Panc1 (cell line): ENCODE data around the gene RPS6KA4. TPM values are rescaled to one million over a fixed set of nuclear protein-coding genes. Genes with fewer than 3 reads are reported as not detected.

Experiments used
- ATAC-seq: fragments of 200-7000 bp; cut with Tn5 transposase; 2 replicates; pipeline ENCODE4 v1.9.1; 2020; ENCODE audit warnings: mild to moderate bottlenecking, moderate library complexity
- BruUV-seq: library from RNA; stranded (reverse); fragments of 400-500 nt; replicated peaks from 2 replicates; lab custom pipeline; 2021; lab: Mats Ljungman, UMichigan
- CTCF ChIA-PET: fragments of 300-600 bp; sonication (Branson Sonifier 250); formaldehyde crosslinking; loops from one replicate; lab custom pipeline; 2022; ENCODE audit warnings: antibody characterized with exemption; lab: Charles Lee
- POLR2A ChIA-PET: fragments of 300-600 bp; sonication (Branson Sonifier 250); formaldehyde crosslinking; loops from one replicate; lab custom pipeline; 2022; ENCODE audit warnings: antibody characterized with exemption; lab: Charles Lee
- DNase-seq: peaks from one replicate; pipeline ENCODE4 v3.0.0-alpha.2; 2010; ENCODE audit warnings: low read depth, low spot score
- H3K27ac ChIP-seq: 2 replicates; pipeline ENCODE4 v1.5.1; 2011; ENCODE audit warnings: mild to moderate bottlenecking, low read length, inconsistent platforms
- H3K27me3 ChIP-seq: fragments of 200-500 bp; sonication (Bioruptor generic); 2 replicates; pipeline ENCODE4 v1.6.0; 2014; ENCODE audit warnings: low read length, inconsistent platforms; ENCODE audit not compliant: control insufficient read depth, insufficient read depth
- H3K36me3 ChIP-seq: fragments of 200-500 bp; sonication (Bioruptor generic); 2 replicates; pipeline ENCODE4 v1.5.1; 2014; ENCODE audit warnings: inconsistent platforms, mild to moderate bottlenecking, low read length, moderate library complexity; ENCODE audit not compliant: control insufficient read depth, insufficient read depth
- H3K4me1 ChIP-seq: 2 replicates; pipeline ENCODE4 v1.5.1; 2011; ENCODE audit warnings: inconsistent platforms, mild to moderate bottlenecking, low read length, moderate library complexity; ENCODE audit not compliant: control insufficient read depth, insufficient read depth
- H3K4me3 ChIP-seq, 2 experiments: 2 replicates each; pipeline ENCODE4 v1.5.1; 2011 to 2012; ENCODE audit warnings: low read depth in 2 of 2, low read length in 2 of 2, mild to moderate bottlenecking in 2 of 2, inconsistent platforms in 1 of 2, moderate library complexity in 1 of 2
- H3K9me3 ChIP-seq: fragments of 200-500 bp; sonication (Bioruptor generic); 2 replicates; pipeline ENCODE4 v1.5.1; 2014; ENCODE audit warnings: low read depth, mild to moderate bottlenecking, inconsistent platforms, low read length, moderate library complexity; ENCODE audit not compliant: control insufficient read depth, insufficient read depth
- CTCF ChIP-seq: fragments of 450-650 bp; IDR thresholded peaks from 2 replicates; pipeline ENCODE4 v1.5.1; 2017; ENCODE audit warnings: mild to moderate bottlenecking
- POLR2AphosphoS5 ChIP-seq: IDR thresholded peaks from 2 replicates; pipeline ENCODE4 v1.6.1; 2012; ENCODE audit warnings: mild to moderate bottlenecking, low read depth, low read length, moderate library complexity
- REST ChIP-seq, 2 experiments: IDR thresholded peaks; 2 replicates each; pipeline ENCODE4 v1.6.1; 2011 to 2012; ENCODE audit warnings: low read depth in 2 of 2, control low read depth in 1 of 2, low read length in 1 of 2, mild to moderate bottlenecking in 1 of 2, moderate library complexity in 1 of 2; ENCODE audit not compliant: insufficient read depth in 1 of 2
- SIN3A ChIP-seq: IDR thresholded peaks from 2 replicates; pipeline ENCODE4 v1.6.1; 2012; ENCODE audit warnings: low read depth, mild to moderate bottlenecking, low read length, moderate library complexity, borderline replicate concordance; ENCODE audit not compliant: insufficient read depth
- TCF7L2 ChIP-seq: IDR thresholded peaks from 2 replicates; pipeline ENCODE4 v1.6.1; 2011; ENCODE audit warnings: mild to moderate bottlenecking, low read depth, low read length, inconsistent platforms
- in situ Hi-C: cut with HindIII; loops from 2 replicates; pipeline ENCODE4 v1.10.0; 2016; ENCODE audit warnings: low sequenced_read_pairs, low pct_unique_long_range_greater_than_20kb
- intact Hi-C: fragments of 100-400 bp; cut with micrococcal nuclease; formaldehyde crosslinking; loops from one replicate; pipeline ENCODE4 v1.10.0; 2022; ENCODE audit not compliant: unreplicated experiment
- total RNA-seq: library from RNA; stranded (reverse); gene quantifications from one replicate; pipeline ENCODE4 v1.2.1, GENCODE V29; 2021; ENCODE audit not compliant: unreplicated experiment

Gene RPS6KA4
- total RNA-seq, 1 experiment from 2014 or later, result 74.0 TPM

DNA sequence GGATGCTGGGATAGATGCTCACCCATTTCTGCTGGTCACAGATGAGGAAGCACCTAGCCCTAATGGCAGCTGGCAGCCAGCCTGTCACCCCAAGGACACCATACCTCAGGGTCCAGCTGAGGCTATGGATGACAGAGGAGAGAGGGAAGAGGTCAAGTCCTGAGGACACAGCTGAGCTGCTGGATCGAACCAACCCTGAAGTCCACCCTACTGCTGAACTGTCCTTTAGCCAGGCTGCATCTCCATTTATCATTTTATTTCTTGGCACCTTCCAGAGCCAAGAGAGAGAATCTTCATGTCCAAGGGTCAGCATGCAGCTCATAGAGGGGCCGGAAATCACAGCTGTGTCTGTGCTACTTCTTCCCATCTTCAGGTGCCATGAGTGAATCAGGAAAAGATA is 30.9 kb downstream of the RPS6KA4 start:
- intact Hi-C loops (no loop called here), in situ Hi-C loops (no loop called here)
- no TSS peak for BruUV-seq
- Histone ChIP-seq H3K27me3 (no peaks in the 10 kb centered on the region), H3K4me3 (no peak overlapping the region), H3K9me3 (no peaks in the 10 kb centered on the region), H3K4me1 (peaks cover 6% of the 10 kb centered on the region; the same call in 1 of the 2 replicates), H3K36me3 (no peaks in the 10 kb centered on the region), H3K27ac (no peak overlapping the region)
- ChIA-PET CTCF (interaction anchor here (1.1 kb wide), 1 partner anchor 299 kb away, joined by 3 read pairs; no protein-coding TSS in a partner anchor), POLR2A (no interaction called here)
- ATAC-seq (no peak), DNase-seq (no peak)
- TF ChIP-seq REST (IDR thresholded peaks at IDR 0.05; ENCODE audit: insufficient read depth in 1 of 2, low read depth in 2 of 2, low read length in 1 of 2) (no peak), SIN3A (no peak), POLR2AphosphoS5 (no peak), CTCF (no peak), TCF7L2 (no peak)

- no peak overlapping the region for H3K4me3 ChIP-seq
- no peak for TF ChIP-seq CTCF
- TF ChIP-seq SIN3A, result no peak
- no peak for TF ChIP-seq TCF7L2
- TF ChIP-seq POLR2AphosphoS5, result no peak
- TF ChIP-seq REST (IDR thresholded peaks at IDR 0.05; ENCODE audit: insufficient read depth in 1 of 2, low read depth in 2 of 2, low read length in 1 of 2), result no peak
- no peaks in the 10 kb centered on the region for H3K9me3 ChIP-seq
- no peaks in the 10 kb centered on the region for H3K4me1 ChIP-seq
- BruUV-seq, result no TSS peak
- ATAC-seq (no peak), DNase-seq (no peak)
- ChIA-PET CTCF (interaction anchor here (0.7 to 1.1 kb wide), 2 partner anchors 30 to 298 kb away, joined by 3 to 6 read pairs; no protein-coding TSS in a partner anchor), POLR2A (no interaction called here)
- in situ Hi-C loops, result no loop called here
- intact Hi-C loops, result no loop called here
- no peak overlapping the region for H3K27ac ChIP-seq
- no peaks in the 10 kb centered on the region for H3K27me3 ChIP-seq
- no peaks in the 10 kb centered on the region for H3K36me3 ChIP-seq
Measured at GRCh38 chr11:64390558-64390957, 31.6 kb downstream of the RPS6KA4 start.
